ENCODE measurements around the gene AMD1.
"Not testable (repeated sequence)": the region's sequence is repeated elsewhere in the genome, so short reads cannot be mapped to it uniquely, and the experiment has no call there.

AMD1 gene

GRCh38 chr6:110873981-110874879 lies at the start of gene AMD1:
Gene AMD1, plus strand, starts transcription at chr6:110874785. Its CDS starts 321 bp downstream, at chr6:110875106.
- H3K4me3 ChIP-seq (ENCODE audit: low read length) = peak within 1 kb of the TSS; percentile 91
- peak; percentile 90 for DNase-seq (ENCODE audit: low read depth)
- TF ChIP-seq CTCF (conservative IDR thresholded peaks at IDR 0.05; ENCODE audit: low read depth, low read length) = no peak

GRCh38 chr6:110826236-110827129 lies 48.1 kb upstream of the AMD1 start:
- no peak for DNase-seq (ENCODE audit: low read depth)

GRCh38 chr6:110828396-110828795 lies 46.2 kb upstream of the AMD1 start:
- TF ChIP-seq CTCF (conservative IDR thresholded peaks at IDR 0.05; ENCODE audit: low read depth, low read length) = no peak
- DNase-seq (ENCODE audit: low read depth) = no peak
- H3K4me3 ChIP-seq (ENCODE audit: low read length) = no peak overlapping the region

More at GRCh38 chr6:110826236-110827129, 48.1 kb upstream of the AMD1 start:
- no peak overlapping the region for H3K4me3 ChIP-seq (ENCODE audit: low read length)
- no peak for TF ChIP-seq CTCF (conservative IDR thresholded peaks at IDR 0.05; ENCODE audit: low read depth, low read length)

- no peak for TF ChIP-seq CTCF (conservative IDR thresholded peaks at IDR 0.05; ENCODE audit: low read depth, low read length)
- DNase-seq (ENCODE audit: low read depth) = no peak
- no peak overlapping the region for H3K4me3 ChIP-seq (ENCODE audit: low read length)
These were observed 43.2 kb upstream of the AMD1 start for GRCh38 chr6:110831405-110831804.

- H3K4me3 ChIP-seq (ENCODE audit: low read length) = no peak overlapping the region
- DNase-seq (ENCODE audit: low read depth) = no peak
- no peak for TF ChIP-seq CTCF (conservative IDR thresholded peaks at IDR 0.05; ENCODE audit: low read depth, low read length)
These were observed 40.8 kb upstream of the AMD1 start for GRCh38 chr6:110833831-110834230.

GRCh38 chr6:110835751-110836150 lies 38.8 kb upstream of the AMD1 start:
- H3K4me3 ChIP-seq (ENCODE audit: low read length); DNase-seq (ENCODE audit: low read depth): not testable (repeated sequence)

GRCh38 chr6:110841266-110841665 lies 33.3 kb upstream of the AMD1 start:
- no peak for TF ChIP-seq CTCF (conservative IDR thresholded peaks at IDR 0.05; ENCODE audit: low read depth, low read length)
- H3K4me3 ChIP-seq (ENCODE audit: low read length) = no peak overlapping the region
- DNase-seq (ENCODE audit: low read depth) = no peak
